DOHH2 (cell line): Measurements from ENCODE around the gene HMGCS2.

Source experiments
- EZH2phosphoT487 ChIP-seq: fragments of 200-600 bp; sonication (generic); IDR thresholded peaks from 2 replicates; pipeline ENCODE4 v1.6.1; 2017; ENCODE audit warnings: borderline replicate concordance, mild to moderate bottlenecking, antibody characterized with exemption, low read length, moderate library complexity, mixed read lengths
- TF ChIP-seq, protein P1 (sequence below): fragments of 200-600 bp; sonication (generic); IDR thresholded peaks from one replicate; pipeline ENCODE4 v1.5.1; 2014; ENCODE audit warnings: antibody characterized with exemption, mild to moderate bottlenecking, low read depth, low read length; ENCODE audit not compliant: poor library complexity, severe bottlenecking

GRCh38 chr1:119783354-119784185, 14.9 kb upstream of the HMGCS2 start:
- TF ChIP-seq, protein P1, sequence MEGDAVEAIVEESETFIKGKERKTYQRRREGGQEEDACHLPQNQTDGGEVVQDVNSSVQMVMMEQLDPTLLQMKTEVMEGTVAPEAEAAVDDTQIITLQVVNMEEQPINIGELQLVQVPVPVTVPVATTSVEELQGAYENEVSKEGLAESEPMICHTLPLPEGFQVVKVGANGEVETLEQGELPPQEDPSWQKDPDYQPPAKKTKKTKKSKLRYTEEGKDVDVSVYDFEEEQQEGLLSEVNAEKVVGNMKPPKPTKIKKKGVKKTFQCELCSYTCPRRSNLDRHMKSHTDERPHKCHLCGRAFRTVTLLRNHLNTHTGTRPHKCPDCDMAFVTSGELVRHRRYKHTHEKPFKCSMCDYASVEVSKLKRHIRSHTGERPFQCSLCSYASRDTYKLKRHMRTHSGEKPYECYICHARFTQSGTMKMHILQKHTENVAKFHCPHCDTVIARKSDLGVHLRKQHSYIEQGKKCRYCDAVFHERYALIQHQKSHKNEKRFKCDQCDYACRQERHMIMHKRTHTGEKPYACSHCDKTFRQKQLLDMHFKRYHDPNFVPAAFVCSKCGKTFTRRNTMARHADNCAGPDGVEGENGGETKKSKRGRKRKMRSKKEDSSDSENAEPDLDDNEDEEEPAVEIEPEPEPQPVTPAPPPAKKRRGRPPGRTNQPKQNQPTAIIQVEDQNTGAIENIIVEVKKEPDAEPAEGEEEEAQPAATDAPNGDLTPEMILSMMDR, result no peak
- no peak for TF ChIP-seq EZH2phosphoT487
